Caco-2 (cell line): ENCODE data around the gene RFX4. TPM values are rescaled to one million over a fixed set of nuclear protein-coding genes. Genes with fewer than 3 reads are reported as not detected.
"Not testable (repeated sequence)": the region's sequence is repeated elsewhere in the genome, so short reads cannot be mapped to it uniquely, and the experiment has no call there.

ENCODE experiments used
- BruUV-seq: library from RNA; stranded (reverse); fragments of 400-500 nt; replicated peaks from 2 replicates; lab custom pipeline; 2021; lab: Mats Ljungman, UMichigan
- CTCF ChIA-PET: fragments of 300-600 bp; sonication (Branson Sonifier 250); formaldehyde crosslinking; loops from one replicate; lab custom pipeline; 2022; ENCODE audit warnings: antibody characterized with exemption; lab: Charles Lee
- POLR2A ChIA-PET: fragments of 300-600 bp; sonication (Branson Sonifier 250); formaldehyde crosslinking; loops from one replicate; lab custom pipeline; 2022; ENCODE audit warnings: antibody characterized with exemption; lab: Charles Lee
- DNase-seq, 2 experiments: peaks; one replicate each; pipeline versions ENCODE4 v3.0.0 to v3.0.0-alpha.2; 2020 to 2022
- H3K27me3 ChIP-seq: replicated peaks from 2 replicates; pipeline ENCODE4 v1.6.0; 2011; ENCODE audit warnings: low read length; ENCODE audit not compliant: control insufficient read depth, insufficient read depth
- H3K36me3 ChIP-seq: 2 replicates; pipeline ENCODE4 v1.5.1; 2011; ENCODE audit warnings: low read length; ENCODE audit not compliant: control insufficient read depth, insufficient read depth
- H3K4me1 ChIP-seq: fragments of 250-450 bp; sonication (Bioruptor Pico); 2 replicates; pipeline ENCODE4 v1.5.1; 2020; ENCODE audit warnings: mild to moderate bottlenecking
- H3K4me3 ChIP-seq: 2 replicates; pipeline ENCODE4 v1.5.1; 2011; ENCODE audit warnings: low read depth, mild to moderate bottlenecking, control low read depth, low read length
- H3K9me3 ChIP-seq: fragments of 250-450 bp; sonication (Bioruptor Pico); 2 replicates; pipeline ENCODE4 v1.5.1; 2020; ENCODE audit warnings: mild to moderate bottlenecking, moderate library complexity
- H3K27ac Mint-ChIP-seq: one replicate; pipeline ENCODE4 v1.8.0; 2022; ENCODE audit warnings: mixed read lengths; ENCODE audit not compliant: unreplicated experiment
- H3K27me3 Mint-ChIP-seq: one replicate; pipeline ENCODE4 v1.8.0; 2022; ENCODE audit warnings: mixed read lengths; ENCODE audit not compliant: insufficient read depth, unreplicated experiment
- H3K36me3 Mint-ChIP-seq: one replicate; pipeline ENCODE4 v1.8.0; 2022; ENCODE audit warnings: mild to moderate bottlenecking, mixed read lengths; ENCODE audit not compliant: insufficient read depth, unreplicated experiment
- H3K4me1 Mint-ChIP-seq: one replicate; pipeline ENCODE4 v1.8.0; 2022; ENCODE audit warnings: low read depth, mixed read lengths; ENCODE audit not compliant: unreplicated experiment
- H3K4me3 Mint-ChIP-seq: one replicate; pipeline ENCODE4 v1.8.0; 2022; ENCODE audit warnings: mild to moderate bottlenecking, moderate library complexity, mixed read lengths; ENCODE audit not compliant: unreplicated experiment
- H3K9me3 Mint-ChIP-seq: one replicate; pipeline ENCODE4 v1.8.0; 2022; ENCODE audit warnings: mixed read lengths; ENCODE audit not compliant: unreplicated experiment
- CTCF ChIP-seq, 2 experiments: fragments of 200-600 bp in 1 of 2; IDR thresholded peaks; 1 replicate in 1 of 2; 2 replicates in 1 of 2; pipeline versions ENCODE4 v1.5.1 to v1.8.0; 2011 to 2022; ENCODE audit warnings: antibody characterized with exemption in 1 of 2, control low read depth in 1 of 2, inconsistent platforms in 1 of 2, low read depth in 1 of 2, low read length in 1 of 2, mild to moderate bottlenecking in 1 of 2, moderate library complexity in 1 of 2; ENCODE audit not compliant: insufficient read depth in 1 of 2, severe bottlenecking in 1 of 2, unreplicated experiment in 1 of 2
- intact Hi-C: fragments of 100-400 bp; cut with micrococcal nuclease; formaldehyde crosslinking; loops from one replicate; pipeline ENCODE4 v1.10.0; 2022; ENCODE audit not compliant: unreplicated experiment
- total RNA-seq: library from RNA; stranded (reverse); gene quantifications from 2 replicates; pipeline ENCODE4 v1.2.3, GENCODE V29; 2022

RFX4 gene
- total RNA-seq, 1 experiment from 2014 or later, result not detected

- H3K36me3 ChIP-seq, result no peaks in the 10 kb centered on the region
- no peak overlapping the region for H3K4me3 Mint-ChIP-seq
Measured at GRCh38 chr12:106605254-106605653, 22.4 kb downstream of the RFX4 start.

GRCh38 chr12:106620588-106620987, 37.8 kb downstream of the RFX4 start:
- POLR2A ChIA-PET, result not testable (repeated sequence)

More at GRCh38 chr12:106605254-106605653, 22.4 kb downstream of the RFX4 start:
- H3K9me3 ChIP-seq, result peaks cover under 1% of the 10 kb centered on the region; the same call in 1 of the 2 replicates
- peaks cover 5% of the 10 kb centered on the region for H3K27me3 Mint-ChIP-seq
- H3K4me1 Mint-ChIP-seq, result no peaks in the 10 kb centered on the region
- H3K36me3 Mint-ChIP-seq, result no peaks in the 10 kb centered on the region
- no peak for TF ChIP-seq CTCF (IDR thresholded peaks at IDR 0.05; ENCODE audit: insufficient read depth in 1 of 2, low read depth in 1 of 2, low read length in 1 of 2, severe bottlenecking in 1 of 2, unreplicated experiment in 1 of 2)
- ChIA-PET CTCF (no interaction called here), POLR2A (no interaction called here)
- no peaks in the 10 kb centered on the region for H3K4me1 ChIP-seq
- H3K27me3 ChIP-seq, result no peaks in the 10 kb centered on the region
- intact Hi-C loops, result no loop called here
- no peak for DNase-seq
- no peak overlapping the region for H3K4me3 ChIP-seq
- H3K9me3 Mint-ChIP-seq, result peaks cover 4% of the 10 kb centered on the region
- H3K27ac Mint-ChIP-seq, result no peak overlapping the region
- BruUV-seq, result no TSS peak

GRCh38 chr12:106625976-106626375, 43.2 kb downstream of the RFX4 start:
- DNase-seq, result peak in 1 of 2 experiments; percentile 22
- BruUV-seq, result no TSS peak
- POLR2A ChIA-PET, result no interaction called here
- no peaks in the 10 kb centered on the region for H3K27me3 ChIP-seq
- no peak for TF ChIP-seq CTCF (IDR thresholded peaks at IDR 0.05; ENCODE audit: insufficient read depth in 1 of 2, low read depth in 1 of 2, low read length in 1 of 2, severe bottlenecking in 1 of 2, unreplicated experiment in 1 of 2)
- Mint-ChIP-seq H3K27ac (no peak overlapping the region), H3K4me3 (no peak overlapping the region), H3K36me3 (no peaks in the 10 kb centered on the region), H3K4me1 (peaks cover 12% of the 10 kb centered on the region), H3K27me3 (no peaks in the 10 kb centered on the region), H3K9me3 (peaks cover 9% of the 10 kb centered on the region)
- no peaks in the 10 kb centered on the region for H3K36me3 ChIP-seq
- peaks cover 15% of the 10 kb centered on the region for H3K4me1 ChIP-seq
- no peak overlapping the region for H3K4me3 ChIP-seq
- H3K9me3 ChIP-seq, result no peaks in the 10 kb centered on the region
- CTCF ChIA-PET, result no interaction called here
- intact Hi-C loops, result no loop called here

More at GRCh38 chr12:106620588-106620987, 37.8 kb downstream of the RFX4 start:
- H3K36me3 Mint-ChIP-seq, H3K27ac Mint-ChIP-seq, H3K27me3 ChIP-seq, CTCF ChIA-PET, H3K27me3 Mint-ChIP-seq, H3K36me3 ChIP-seq, H3K4me3 ChIP-seq, BruUV-seq, H3K4me1 Mint-ChIP-seq, H3K4me1 ChIP-seq, H3K9me3 ChIP-seq, intact Hi-C loops, H3K4me3 Mint-ChIP-seq: not testable (repeated sequence)
- peaks cover 40% of the 10 kb centered on the region for H3K9me3 Mint-ChIP-seq
- peak in 1 of 2 experiments; percentile 16 for DNase-seq
